ENCODE measurements around the gene PRTFDC1. TPM values are rescaled to one million over a fixed set of nuclear protein-coding genes. Genes with fewer than 3 reads are reported as not detected.

Gene PRTFDC1
- total and polyA plus RNA-seq, 11 donors = 1.9 to 13.1 (median 4.6) TPM

DNA sequence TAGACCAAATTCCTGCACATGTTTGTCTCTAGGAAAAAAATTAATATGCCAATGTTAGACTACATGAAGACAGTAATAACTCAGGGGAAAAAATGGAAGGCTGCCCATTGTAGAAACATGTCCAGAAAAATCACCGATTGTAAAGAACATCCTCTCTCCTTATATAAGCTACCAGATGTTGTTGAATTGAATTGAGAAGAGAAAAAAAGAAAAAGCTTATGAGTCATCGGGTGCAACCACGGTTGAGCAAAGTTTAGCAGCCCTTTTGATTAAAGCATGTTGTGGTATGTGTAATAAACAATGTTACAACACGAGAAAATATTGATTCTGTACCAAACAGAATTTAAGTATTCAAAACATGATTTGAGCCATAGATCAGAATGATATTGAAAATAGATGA is 126.4 kb downstream of the PRTFDC1 start:
- intact Hi-C loops (cut with DNase I) = no loop called here
- 33 to 46% (median 39%) methylated on average over 4 of the region's 4 CpGs for WGBS, 4 donors
- Histone ChIP-seq H3K9me3 (no peaks in the 10 kb centered on the region), H3K27ac (peak overlapping the region in 4 of 12 donors; percentile 1 to 23 (median 6)), H3K36me3 (no peaks in the 10 kb centered on the region), H3K27me3 (no peaks in the 10 kb centered on the region), H3K4me3 (peak overlapping the region in 1 of 12 donors; percentile 8), H3K4me1 (peaks cover 0 to 11% (median 0%) of the 10 kb centered on the region in 12 donors)
- TF ChIP-seq, protein P1, sequence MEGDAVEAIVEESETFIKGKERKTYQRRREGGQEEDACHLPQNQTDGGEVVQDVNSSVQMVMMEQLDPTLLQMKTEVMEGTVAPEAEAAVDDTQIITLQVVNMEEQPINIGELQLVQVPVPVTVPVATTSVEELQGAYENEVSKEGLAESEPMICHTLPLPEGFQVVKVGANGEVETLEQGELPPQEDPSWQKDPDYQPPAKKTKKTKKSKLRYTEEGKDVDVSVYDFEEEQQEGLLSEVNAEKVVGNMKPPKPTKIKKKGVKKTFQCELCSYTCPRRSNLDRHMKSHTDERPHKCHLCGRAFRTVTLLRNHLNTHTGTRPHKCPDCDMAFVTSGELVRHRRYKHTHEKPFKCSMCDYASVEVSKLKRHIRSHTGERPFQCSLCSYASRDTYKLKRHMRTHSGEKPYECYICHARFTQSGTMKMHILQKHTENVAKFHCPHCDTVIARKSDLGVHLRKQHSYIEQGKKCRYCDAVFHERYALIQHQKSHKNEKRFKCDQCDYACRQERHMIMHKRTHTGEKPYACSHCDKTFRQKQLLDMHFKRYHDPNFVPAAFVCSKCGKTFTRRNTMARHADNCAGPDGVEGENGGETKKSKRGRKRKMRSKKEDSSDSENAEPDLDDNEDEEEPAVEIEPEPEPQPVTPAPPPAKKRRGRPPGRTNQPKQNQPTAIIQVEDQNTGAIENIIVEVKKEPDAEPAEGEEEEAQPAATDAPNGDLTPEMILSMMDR (IDR thresholded peaks at IDR 0.05) = no peak
- no peak for TF ChIP-seq POLR2A (IDR thresholded peaks at IDR 0.05)
- ATAC-seq (no peak), DNase-seq (no peak)

DNA sequence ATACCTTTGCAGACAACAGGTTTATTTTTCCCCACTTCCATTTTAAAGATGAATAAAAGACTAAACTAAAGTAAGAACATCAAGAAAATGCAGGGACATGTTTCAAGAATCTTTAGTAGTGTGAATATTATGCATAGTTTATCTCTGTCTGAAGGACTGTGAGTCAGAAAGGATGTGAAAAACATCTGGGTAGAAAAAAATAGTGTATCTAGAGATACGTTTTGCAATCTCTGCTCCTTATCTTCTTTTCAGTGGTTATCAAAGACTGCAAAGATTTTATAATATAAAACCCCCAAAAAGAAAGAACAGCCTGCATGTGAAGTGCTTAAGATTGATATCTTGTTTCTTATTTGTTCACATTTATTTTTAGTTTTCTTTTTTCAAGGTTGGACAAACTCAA is 126.9 kb downstream of the PRTFDC1 start:
- no peaks in the 10 kb centered on the region for H3K27me3 ChIP-seq
- ATAC-seq (peak in 1 of 4 donors; percentile 59), DNase-seq (no peak)
- H3K4me3 ChIP-seq = no peak overlapping the region
- no peak for TF ChIP-seq POLR2A (IDR thresholded peaks at IDR 0.05)
- TF ChIP-seq, protein P1 (IDR thresholded peaks at IDR 0.05) = no peak
- no peaks in the 10 kb centered on the region for H3K9me3 ChIP-seq
- intact Hi-C loops (cut with DNase I) = no loop called here
- WGBS, 4 donors = 4 to 8% (median 6%) methylated on average over 1 of the region's 1 CpG
- no peaks in the 10 kb centered on the region for H3K36me3 ChIP-seq
- peaks cover 0 to 11% (median 0%) of the 10 kb centered on the region in 12 donors for H3K4me1 ChIP-seq
- H3K27ac ChIP-seq = peak overlapping the region in 3 of 12 donors; percentile 1 to 23 (median 8)

DNA sequence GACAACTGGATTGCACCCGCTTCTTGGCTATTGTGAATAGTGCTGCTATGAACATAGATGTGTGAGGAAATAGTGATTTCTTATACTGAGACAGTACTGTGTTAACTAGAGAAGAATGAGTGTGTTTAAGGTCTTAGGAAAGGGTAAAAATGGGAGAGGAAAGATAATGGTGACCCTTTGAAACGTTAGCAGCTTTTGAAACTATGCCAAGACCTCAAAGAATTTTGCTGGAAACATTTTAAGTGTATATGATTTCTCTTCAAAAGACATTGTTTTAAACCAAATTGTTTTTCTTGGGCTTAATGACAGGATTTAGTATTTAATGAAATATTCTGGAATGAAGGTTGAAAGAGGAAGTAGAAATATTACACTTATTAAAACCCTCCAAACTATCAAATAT is 127.9 kb downstream of the PRTFDC1 start:
- ATAC-seq (no peak), DNase-seq (no peak)
- H3K4me3 ChIP-seq = no peak overlapping the region
- no peak overlapping the region for H3K27ac ChIP-seq
- no peak for TF ChIP-seq POLR2A (IDR thresholded peaks at IDR 0.05)
- TF ChIP-seq, protein P1 (IDR thresholded peaks at IDR 0.05) = no peak
- no peaks in the 10 kb centered on the region for H3K9me3 ChIP-seq
- intact Hi-C loops (cut with DNase I) = no loop called here
- H3K4me1 ChIP-seq = peaks cover 0 to 11% (median 0%) of the 10 kb centered on the region in 12 donors
- no peaks in the 10 kb centered on the region for H3K36me3 ChIP-seq
- 49 to 56% (median 52%) methylated on average over 2 of the region's 2 CpGs for WGBS, 4 donors
- H3K27me3 ChIP-seq = no peaks in the 10 kb centered on the region

DNA sequence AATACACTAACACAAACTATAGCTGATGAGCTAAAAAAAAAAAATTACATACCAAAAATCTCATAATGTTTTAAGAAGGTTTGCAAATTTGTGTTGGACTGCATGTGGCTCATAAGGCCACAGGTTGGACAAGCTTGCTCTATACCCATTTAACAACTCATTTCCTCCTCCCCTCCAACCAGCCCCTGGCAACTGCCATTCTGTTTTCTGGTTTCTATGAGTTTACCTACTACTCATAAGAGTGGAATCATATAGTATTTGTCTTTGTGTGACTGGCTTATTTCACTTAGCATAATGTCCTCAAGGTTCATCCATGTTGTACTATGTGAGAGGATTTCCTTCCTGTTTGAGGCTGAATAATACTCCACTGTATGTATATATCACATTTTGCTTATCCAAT is 128.3 kb downstream of the PRTFDC1 start:
- intact Hi-C loops (cut with DNase I) = no loop called here

More for the DNA sequence above, 128.3 kb downstream of the PRTFDC1 start:
- no peaks in the 10 kb centered on the region for H3K9me3 ChIP-seq
- no peak overlapping the region for H3K4me3 ChIP-seq
- peaks cover 0 to 11% (median 0%) of the 10 kb centered on the region in 12 donors for H3K4me1 ChIP-seq
- H3K27me3 ChIP-seq = no peaks in the 10 kb centered on the region
- H3K27ac ChIP-seq = no peak overlapping the region
- ATAC-seq (no peak), DNase-seq (no peak)
- H3K36me3 ChIP-seq = no peaks in the 10 kb centered on the region
- TF ChIP-seq POLR2A (IDR thresholded peaks at IDR 0.05) = no peak
- TF ChIP-seq, protein P1 (IDR thresholded peaks at IDR 0.05) = no peak

Data from heart left ventricle (tissue), 16 donors.